Cerebellar cortex (tissue), 1 donor: ENCODE results near the gene PRKCA.
"Not testable (repeated sequence)": the region's sequence is repeated elsewhere in the genome, so short reads cannot be mapped to it uniquely, and the experiment has no call there.

ENCODE experiments used
- DNase-seq: peaks from one replicate; pipeline ENCODE4 v3.0.0-alpha.2; 2015; ENCODE audit warnings: low spot score

Gene PRKCA

GRCh38 chr17:66489576-66489975, 187.2 kb downstream of the PRKCA start:
- not testable (repeated sequence) for DNase-seq

GRCh38 chr17:66491213-66491612, 188.8 kb downstream of the PRKCA start:
- no peak for DNase-seq

GRCh38 chr17:66491665-66492064, 189.3 kb downstream of the PRKCA start:
- DNase-seq: no peak

GRCh38 chr17:66492080-66492479, 189.7 kb downstream of the PRKCA start:
- no peak for DNase-seq

- no peak for DNase-seq
Measured at GRCh38 chr17:66492561-66493005, 190.2 kb downstream of the PRKCA start.

- DNase-seq: no peak
Measured at GRCh38 chr17:66493283-66494019, 191.0 kb downstream of the PRKCA start.

- no peak for DNase-seq
Measured at GRCh38 chr17:66494023-66494803, 191.8 kb downstream of the PRKCA start.

GRCh38 chr17:66495035-66495434, 192.6 kb downstream of the PRKCA start:
- no peak for DNase-seq

GRCh38 chr17:66496306-66496705, 193.9 kb downstream of the PRKCA start:
- no peak for DNase-seq

- no peak for DNase-seq
Measured at GRCh38 chr17:66498580-66498979, 196.2 kb downstream of the PRKCA start.

GRCh38 chr17:66506641-66507040, 204.2 kb downstream of the PRKCA start:
- no peak for DNase-seq

GRCh38 chr17:66507103-66507923, 204.9 kb downstream of the PRKCA start:
- no peak for DNase-seq

- DNase-seq: no peak
Measured at GRCh38 chr17:66507982-66508760, 205.8 kb downstream of the PRKCA start.

- no peak for DNase-seq
Measured at GRCh38 chr17:66508896-66509844, 206.8 kb downstream of the PRKCA start.

- no peak for DNase-seq
Measured at GRCh38 chr17:66509926-66510325, 207.5 kb downstream of the PRKCA start.

GRCh38 chr17:66511135-66511534, 208.7 kb downstream of the PRKCA start:
- DNase-seq: no peak

- no peak for DNase-seq
Measured at GRCh38 chr17:66514227-66514806, 211.9 kb downstream of the PRKCA start.

GRCh38 chr17:66515974-66516373, 213.6 kb downstream of the PRKCA start:
- no peak for DNase-seq

- no peak for DNase-seq
Measured at GRCh38 chr17:66517336-66518009, 215.1 kb downstream of the PRKCA start.

GRCh38 chr17:66518108-66518507, 215.7 kb downstream of the PRKCA start:
- DNase-seq: no peak
